ENCODE measurements around the gene FGF2. TPM values are rescaled to one million over a fixed set of nuclear protein-coding genes. Genes with fewer than 3 reads are reported as not detected.
A peak's percentile ranks its signal among the peaks of the same experiment; 100 is the strongest.

The FGF2 gene
- 4.1 TPM for total RNA-seq
- long read RNA-seq, result 0 reads

- TF ChIP-seq, protein P1, sequence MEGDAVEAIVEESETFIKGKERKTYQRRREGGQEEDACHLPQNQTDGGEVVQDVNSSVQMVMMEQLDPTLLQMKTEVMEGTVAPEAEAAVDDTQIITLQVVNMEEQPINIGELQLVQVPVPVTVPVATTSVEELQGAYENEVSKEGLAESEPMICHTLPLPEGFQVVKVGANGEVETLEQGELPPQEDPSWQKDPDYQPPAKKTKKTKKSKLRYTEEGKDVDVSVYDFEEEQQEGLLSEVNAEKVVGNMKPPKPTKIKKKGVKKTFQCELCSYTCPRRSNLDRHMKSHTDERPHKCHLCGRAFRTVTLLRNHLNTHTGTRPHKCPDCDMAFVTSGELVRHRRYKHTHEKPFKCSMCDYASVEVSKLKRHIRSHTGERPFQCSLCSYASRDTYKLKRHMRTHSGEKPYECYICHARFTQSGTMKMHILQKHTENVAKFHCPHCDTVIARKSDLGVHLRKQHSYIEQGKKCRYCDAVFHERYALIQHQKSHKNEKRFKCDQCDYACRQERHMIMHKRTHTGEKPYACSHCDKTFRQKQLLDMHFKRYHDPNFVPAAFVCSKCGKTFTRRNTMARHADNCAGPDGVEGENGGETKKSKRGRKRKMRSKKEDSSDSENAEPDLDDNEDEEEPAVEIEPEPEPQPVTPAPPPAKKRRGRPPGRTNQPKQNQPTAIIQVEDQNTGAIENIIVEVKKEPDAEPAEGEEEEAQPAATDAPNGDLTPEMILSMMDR (IDR thresholded peaks at IDR 0.05; ENCODE audit: borderline replicate concordance), result no peak
- no peaks in the 10 kb centered on the region for H3K27me3 ChIP-seq (ENCODE audit: low read depth)
- H3K4me1 ChIP-seq, result peaks cover 34% of the 10 kb centered on the region
- no peaks in the 10 kb centered on the region for H3K36me3 ChIP-seq
- intact Hi-C loops (cut with micrococcal nuclease), result no loop called here
- peak; percentile 67 for DNase-seq
- no peaks in the 10 kb centered on the region for H3K9me3 ChIP-seq (replicated peaks)
- peak within 1 kb of the TSS; percentile 79 for H3K27ac ChIP-seq (replicated peaks)
- peak within 1 kb of the TSS; percentile 77 for H3K4me3 ChIP-seq
Observed at GRCh38 chr4:122826553-122827257, at the start of gene FGF2. Gene FGF2, plus strand, starts transcription at chr4:122826831. Its CDS starts 344 bp downstream, at chr4:122827175.

DNA sequence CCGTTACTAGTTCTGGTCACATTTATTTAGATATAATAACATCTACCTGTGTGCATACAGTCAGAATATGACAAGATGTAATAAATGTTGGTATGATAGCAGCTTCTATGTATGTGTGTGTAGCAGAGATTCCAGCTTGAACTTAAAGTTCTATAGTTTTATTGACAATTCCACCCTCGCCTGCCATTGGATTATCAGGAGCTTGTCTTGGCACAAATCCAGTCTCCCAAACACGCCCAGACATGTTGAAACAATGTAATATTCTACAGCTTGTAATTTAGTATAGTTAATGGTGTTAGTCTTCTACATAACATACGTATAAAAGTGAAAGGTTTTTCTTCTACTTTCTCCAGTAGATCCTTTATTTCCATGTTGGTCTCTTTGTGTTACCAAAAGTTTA, 49.7 kb upstream of the FGF2 start:
- H3K4me1 ChIP-seq, result peaks cover 20% of the 10 kb centered on the region
- TF ChIP-seq, protein P1 (IDR thresholded peaks at IDR 0.05; ENCODE audit: borderline replicate concordance), result no peak

DNA sequence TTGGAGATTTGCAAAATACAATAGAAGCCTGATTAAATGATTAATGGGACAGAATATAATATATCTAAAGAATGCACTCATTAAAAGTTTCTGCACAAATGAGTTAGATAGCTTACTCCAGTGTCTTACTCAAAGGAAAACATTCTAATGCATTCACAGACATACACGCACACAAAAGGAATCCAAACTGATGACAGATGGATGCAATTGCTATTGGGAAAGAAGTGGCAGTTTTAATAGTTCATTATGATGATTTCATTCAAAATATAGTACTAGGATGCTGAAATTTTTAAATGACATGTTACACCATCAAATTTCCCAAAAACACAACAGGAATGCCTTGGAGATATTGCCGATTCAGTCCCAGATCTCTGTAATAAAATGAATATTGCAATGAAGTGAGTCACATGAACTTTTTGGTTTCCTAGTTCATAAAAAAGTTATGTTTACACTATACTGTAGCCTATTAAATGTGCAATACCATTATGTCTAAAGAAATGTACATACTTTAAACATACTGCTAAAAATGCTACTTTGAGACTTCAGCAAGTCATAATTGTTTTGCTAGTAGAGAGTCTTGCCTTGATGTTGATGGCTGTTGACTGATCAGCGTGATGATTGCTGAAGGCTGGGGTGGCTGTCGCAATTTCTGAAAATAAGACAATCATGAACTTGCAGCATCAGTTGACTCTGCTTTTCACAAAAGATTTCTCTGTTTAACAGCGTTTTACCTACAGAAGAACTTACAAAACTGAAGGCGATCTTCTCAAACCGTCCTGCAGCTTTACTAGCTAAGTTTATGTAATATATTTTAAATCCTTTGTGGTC, 48.6 kb upstream of the FGF2 start:
- Histone ChIP-seq H3K27ac (replicated peaks) (no peak overlapping the region), H3K36me3 (no peaks in the 10 kb centered on the region), H3K4me3 (no peak overlapping the region), H3K4me1 (peaks cover 19% of the 10 kb centered on the region), H3K9me3 (replicated peaks) (peaks cover 7% of the 10 kb centered on the region), H3K27me3 (ENCODE audit: low read depth) (no peaks in the 10 kb centered on the region)
- intact Hi-C loops (cut with micrococcal nuclease), result no loop called here
- TF ChIP-seq, protein P1 (IDR thresholded peaks at IDR 0.05; ENCODE audit: borderline replicate concordance), result no peak
- DNase-seq, result no peak

More for the DNA sequence above, 49.7 kb upstream of the FGF2 start:
- no peak overlapping the region for H3K4me3 ChIP-seq
- peaks cover 7% of the 10 kb centered on the region for H3K9me3 ChIP-seq (replicated peaks)
- no peak overlapping the region for H3K27ac ChIP-seq (replicated peaks)
- intact Hi-C loops (cut with micrococcal nuclease), result no loop called here
- no peak for DNase-seq
- H3K36me3 ChIP-seq, result no peaks in the 10 kb centered on the region
- H3K27me3 ChIP-seq (ENCODE audit: low read depth), result no peaks in the 10 kb centered on the region

- no peak overlapping the region for H3K4me3 ChIP-seq
- intact Hi-C loops (cut with micrococcal nuclease), result loop anchor here (10.0 kb wide), 1 partner anchor 493 kb away; no protein-coding TSS in a partner anchor
- TF ChIP-seq, protein P1 (IDR thresholded peaks at IDR 0.05; ENCODE audit: borderline replicate concordance), result no peak
- no peak for DNase-seq
- H3K4me1 ChIP-seq, result peaks cover 28% of the 10 kb centered on the region
- H3K9me3 ChIP-seq (replicated peaks), result peaks cover 7% of the 10 kb centered on the region
- H3K27ac ChIP-seq (replicated peaks), result no peak overlapping the region
- H3K27me3 ChIP-seq (ENCODE audit: low read depth), result no peaks in the 10 kb centered on the region
- H3K36me3 ChIP-seq, result no peaks in the 10 kb centered on the region
Observed at GRCh38 chr4:122781486-122781885, 45.1 kb upstream of the FGF2 start.

GRCh38 chr4:122783301-122784215, 43.1 kb upstream of the FGF2 start:
- Histone ChIP-seq H3K36me3 (no peaks in the 10 kb centered on the region), H3K27me3 (ENCODE audit: low read depth) (no peaks in the 10 kb centered on the region), H3K4me1 (peaks cover 30% of the 10 kb centered on the region), H3K4me3 (peak overlapping the region; percentile 27), H3K9me3 (replicated peaks) (peaks cover 7% of the 10 kb centered on the region), H3K27ac (replicated peaks) (peak overlapping the region; percentile 87)
- TF ChIP-seq, protein P1 (IDR thresholded peaks at IDR 0.05; ENCODE audit: borderline replicate concordance), result no peak
- intact Hi-C loops (cut with micrococcal nuclease), result loop anchor here (10.0 kb wide), 1 partner anchor 491 kb away; no protein-coding TSS in a partner anchor
- DNase-seq, result peak; percentile 66

All from left ventricle myocardium inferior (tissue), 1 donor.